ENCODE results near the gene CSNK1G2. TPM values are rescaled to one million over a fixed set of nuclear protein-coding genes. Genes with fewer than 3 reads are reported as not detected.

The CSNK1G2 gene
- total and polyA plus RNA-seq, 2 of the 13 experiments (the other 11 are each of a cell fraction or from before 2014, with no cell fraction given): 53.8 to 72.5 TPM

- in situ Hi-C loops (cut with HindIII; ENCODE audit: extremely low pct_ligation_motif_present, low pct_unique_long_range_greater_than_20kb): no loop called here
- no peaks in the 10 kb centered on the region for H3K9me3 ChIP-seq (ENCODE audit: low read length)
- H3K36me3 ChIP-seq (replicated peaks in 1 of 2; ENCODE audit: control insufficient read depth in 1 of 2, insufficient read depth in 2 of 2, low read length in 2 of 2): peaks cover 5 to 12% of the 10 kb centered on the region in 2 experiments; a peak in 3 of 5 replicates
- no peak overlapping the region for H3K4me2 ChIP-seq (ENCODE audit: low read depth, low read length)
- H2AFZ ChIP-seq (ENCODE audit: low read length): no peak overlapping the region
- no peak for ATAC-seq
- no TSS peak for BruUV-seq (replicated peaks)
- no peak overlapping the region for H3K9ac ChIP-seq (ENCODE audit: insufficient read depth, low read depth, low read length)
- DNase-seq (ENCODE audit: low spot score): no peak
- no peak overlapping the region for H3K27ac ChIP-seq (ENCODE audit: extremely low read length, insufficient read depth, low read length)
- 98% methylated on average over 28 of the region's 28 CpGs for WGBS (ENCODE audit: low lambda C conversion rate)
- CTCF ChIA-PET (ENCODE audit: low intra/inter-chr PET ratio, low total read pairs): no interaction called here
- H3K4me3 ChIP-seq (replicated peaks in 1 of 3; ENCODE audit: insufficient read depth in 1 of 3, low read depth in 2 of 3, low read length in 3 of 3): no peak overlapping the region
- intact Hi-C loops (cut with micrococcal nuclease; ENCODE audit: unreplicated experiment): no loop called here
- no peak for FAIRE-seq
- no peaks in the 10 kb centered on the region for H3K27me3 ChIP-seq (ENCODE audit: control insufficient read depth in 1 of 2, insufficient read depth in 2 of 2, low read length in 2 of 2)
- TF ChIP-seq SIX4 (CRISPR knock-in tag; IDR thresholded peaks at IDR 0.05) (no peak), MBD4 (IDR thresholded peaks at IDR 0.05; ENCODE audit: borderline replicate concordance, low read length) (no peak), ZNF253 (CRISPR knock-in tag; IDR thresholded peaks at IDR 0.05; ENCODE audit: borderline replicate concordance) (no peak), AGO2 (optimal IDR thresholded peaks at IDR 0.05; ENCODE audit: low read depth, low read length) (peak; percentile 59)
- TF ChIP-seq, protein P1, sequence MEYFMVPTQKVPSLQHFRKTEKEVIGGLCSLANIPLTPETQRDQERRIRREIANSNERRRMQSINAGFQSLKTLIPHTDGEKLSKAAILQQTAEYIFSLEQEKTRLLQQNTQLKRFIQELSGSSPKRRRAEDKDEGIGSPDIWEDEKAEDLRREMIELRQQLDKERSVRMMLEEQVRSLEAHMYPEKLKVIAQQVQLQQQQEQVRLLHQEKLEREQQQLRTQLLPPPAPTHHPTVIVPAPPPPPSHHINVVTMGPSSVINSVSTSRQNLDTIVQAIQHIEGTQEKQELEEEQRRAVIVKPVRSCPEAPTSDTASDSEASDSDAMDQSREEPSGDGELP (IDR thresholded peaks at IDR 0.05; ENCODE audit: borderline replicate concordance, low read depth): no peak
- peaks cover 38% of the 10 kb centered on the region; the same call in 1 of the 2 replicates for H4K20me1 ChIP-seq (ENCODE audit: insufficient read depth, low read length)
- H3K4me1 ChIP-seq (ENCODE audit: insufficient read depth, low read length): no peaks in the 10 kb centered on the region
- H3K79me2 ChIP-seq (ENCODE audit: insufficient read depth, low read length): peaks cover 28% of the 10 kb centered on the region
- POLR2A ChIA-PET: no interaction called here
Measured at GRCh38 chr19:1956868-1957492, 16.0 kb downstream of the CSNK1G2 start.

DNA sequence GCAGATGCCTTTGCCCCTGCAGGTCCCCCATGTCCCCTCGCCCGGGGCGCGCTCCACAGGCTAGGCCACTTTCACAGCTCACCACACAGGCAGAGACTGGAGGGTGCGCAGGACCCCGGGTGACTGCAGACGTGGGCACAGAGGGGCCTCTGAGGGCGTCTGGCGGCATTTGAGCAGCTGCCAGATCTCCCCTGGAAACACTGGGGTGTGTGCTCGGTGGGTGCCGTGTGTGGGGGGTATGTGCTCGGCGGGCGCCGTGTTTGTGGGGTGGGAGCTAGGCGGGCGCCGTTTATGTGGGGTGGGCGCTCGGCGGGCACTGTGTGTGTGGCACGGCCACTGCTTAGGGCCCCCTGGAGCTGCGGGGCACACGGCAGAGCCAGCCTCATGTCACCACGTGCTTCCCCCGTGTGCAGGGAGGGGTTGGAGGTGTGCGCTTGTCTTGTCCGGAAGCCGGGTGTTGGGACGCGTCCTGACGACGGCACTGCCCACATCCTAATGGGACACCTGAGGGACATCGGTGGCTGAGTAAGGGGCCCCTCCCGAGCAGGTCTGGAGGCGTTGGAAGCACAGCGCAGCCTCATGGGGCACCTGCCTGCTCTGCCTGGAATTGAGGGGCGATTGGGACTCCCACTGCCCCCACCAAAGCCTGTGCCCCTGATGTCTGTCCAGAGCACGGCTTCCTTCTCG lies 16.7 kb downstream of the CSNK1G2 start:
- no peak for DNase-seq (ENCODE audit: low spot score)
- Histone ChIP-seq H3K9me3 (ENCODE audit: low read length) (no peaks in the 10 kb centered on the region), H3K79me2 (ENCODE audit: insufficient read depth, low read length) (peaks cover 23% of the 10 kb centered on the region), H3K4me3 (replicated peaks in 1 of 3; ENCODE audit: insufficient read depth in 1 of 3, low read depth in 2 of 3, low read length in 3 of 3) (no peak overlapping the region), H3K4me1 (ENCODE audit: insufficient read depth, low read length) (no peaks in the 10 kb centered on the region), H2AFZ (ENCODE audit: low read length) (no peak overlapping the region), H3K4me2 (ENCODE audit: low read depth, low read length) (no peak overlapping the region), H3K9ac (ENCODE audit: insufficient read depth, low read depth, low read length) (no peak overlapping the region), H3K27ac (ENCODE audit: extremely low read length, insufficient read depth, low read length) (no peak overlapping the region), H3K36me3 (replicated peaks in 1 of 2; ENCODE audit: control insufficient read depth in 1 of 2, insufficient read depth in 2 of 2, low read length in 2 of 2) (peaks cover 6 to 10% of the 10 kb centered on the region in 2 experiments; a peak in 4 of 5 replicates), H4K20me1 (ENCODE audit: insufficient read depth, low read length) (peaks cover 35% of the 10 kb centered on the region; the same call in 1 of the 2 replicates), H3K27me3 (ENCODE audit: control insufficient read depth in 1 of 2, insufficient read depth in 2 of 2, low read length in 2 of 2) (no peaks in the 10 kb centered on the region)
- POLR2A ChIA-PET: no interaction called here
- no TSS peak for BruUV-seq (replicated peaks)
- WGBS (ENCODE audit: low lambda C conversion rate): 94% methylated on average over 20 of the region's 40 CpGs
- intact Hi-C loops (cut with micrococcal nuclease; ENCODE audit: unreplicated experiment) (no loop called here), in situ Hi-C loops (cut with HindIII; ENCODE audit: extremely low pct_ligation_motif_present, low pct_unique_long_range_greater_than_20kb) (no loop called here)
- FAIRE-seq: no peak
- ATAC-seq: no peak
- CTCF ChIA-PET (ENCODE audit: low intra/inter-chr PET ratio, low total read pairs): no interaction called here
- TF ChIP-seq ZFP41 (CRISPR knock-in tag; IDR thresholded peaks at IDR 0.05; ENCODE audit: borderline replicate concordance): no peak
- TF ChIP-seq ARNTL (CRISPR knock-in tag; IDR thresholded peaks at IDR 0.05): no peak
- TF ChIP-seq ZNF567 (CRISPR knock-in tag; IDR thresholded peaks at IDR 0.05; ENCODE audit: borderline replicate concordance): no peak
- no peak for TF ChIP-seq ZNF790 (CRISPR knock-in tag; IDR thresholded peaks at IDR 0.05; ENCODE audit: borderline replicate concordance)
- no peak for TF ChIP-seq MYNN (CRISPR knock-in tag; IDR thresholded peaks at IDR 0.05; ENCODE audit: low read depth)
- no peak for TF ChIP-seq NCOA5 (CRISPR knock-in tag; IDR thresholded peaks at IDR 0.05)
- no peak for TF ChIP-seq ZNF563 (CRISPR knock-in tag; IDR thresholded peaks at IDR 0.05)
- no peak for TF ChIP-seq ZBTB8A (CRISPR knock-in tag; IDR thresholded peaks at IDR 0.05; ENCODE audit: borderline replicate concordance, low read depth)
- no peak for TF ChIP-seq JUN (CRISPR knock-in tag; IDR thresholded peaks at IDR 0.05)
- TF ChIP-seq ZNF10 (CRISPR knock-in tag; IDR thresholded peaks at IDR 0.05; ENCODE audit: borderline replicate concordance, low read depth): no peak
- TF ChIP-seq, protein P2, sequence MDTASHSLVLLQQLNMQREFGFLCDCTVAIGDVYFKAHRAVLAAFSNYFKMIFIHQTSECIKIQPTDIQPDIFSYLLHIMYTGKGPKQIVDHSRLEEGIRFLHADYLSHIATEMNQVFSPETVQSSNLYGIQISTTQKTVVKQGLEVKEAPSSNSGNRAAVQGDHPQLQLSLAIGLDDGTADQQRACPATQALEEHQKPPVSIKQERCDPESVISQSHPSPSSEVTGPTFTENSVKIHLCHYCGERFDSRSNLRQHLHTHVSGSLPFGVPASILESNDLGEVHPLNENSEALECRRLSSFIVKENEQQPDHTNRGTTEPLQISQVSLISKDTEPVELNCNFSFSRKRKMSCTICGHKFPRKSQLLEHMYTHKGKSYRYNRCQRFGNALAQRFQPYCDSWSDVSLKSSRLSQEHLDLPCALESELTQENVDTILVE (CRISPR knock-in tag; IDR thresholded peaks at IDR 0.05): no peak
- TF ChIP-seq RFX5 (IDR thresholded peaks at IDR 0.05; ENCODE audit: low read depth, low read length): no peak
